Smooth muscle cell (in vitro differentiated cells): ENCODE data around the gene SPSB1. TPM values are rescaled to one million over a fixed set of nuclear protein-coding genes. Genes with fewer than 3 reads are reported as not detected.

ENCODE experiments used
- DNase-seq: peaks from one replicate; lab custom pipeline; 2025; ENCODE audit not compliant: unreplicated experiment; lab: John Stamatoyannopoulos, UW
- H2AFZ ChIP-seq: fragments of 200-600 bp; sonication (generic); 2 replicates; pipeline ENCODE4 v1.6.0; 2016; ENCODE audit warnings: antibody characterized with exemption, low read depth, mild to moderate bottlenecking
- H3F3A ChIP-seq: fragments of 200-600 bp; sonication (generic); 2 replicates; pipeline ENCODE4 v1.6.0; 2017; ENCODE audit warnings: antibody characterized with exemption, low read depth
- H3K27ac ChIP-seq: fragments of 200-600 bp; sonication (generic); 2 replicates; pipeline ENCODE4 v1.5.1; 2016; ENCODE audit warnings: low read depth, mild to moderate bottlenecking
- H3K27me3 ChIP-seq: fragments of 200-600 bp; sonication (generic); 2 replicates; pipeline ENCODE4 v1.6.1; 2016; ENCODE audit warnings: low read depth, mild to moderate bottlenecking
- H3K36me3 ChIP-seq: fragments of 200-600 bp; sonication (generic); 2 replicates; pipeline ENCODE4 v1.5.1; 2016; ENCODE audit warnings: low read depth
- H3K4me1 ChIP-seq: fragments of 200-600 bp; sonication (generic); 2 replicates; pipeline ENCODE4 v1.5.1; 2016; ENCODE audit warnings: low read depth
- H3K4me2 ChIP-seq: fragments of 200-600 bp; sonication (generic); 2 replicates; pipeline ENCODE4 v1.6.0; 2016; ENCODE audit warnings: mild to moderate bottlenecking
- H3K4me3 ChIP-seq: fragments of 200-600 bp; sonication (generic); 2 replicates; pipeline ENCODE4 v1.5.1; 2016; ENCODE audit warnings: mild to moderate bottlenecking
- H3K79me2 ChIP-seq: fragments of 200-600 bp; sonication (generic); 2 replicates; pipeline ENCODE4 v1.6.0; 2016; ENCODE audit warnings: low read depth, mild to moderate bottlenecking
- H3K9ac ChIP-seq: fragments of 200-600 bp; sonication (generic); 2 replicates; pipeline ENCODE4 v1.6.0; 2016; ENCODE audit warnings: low read depth
- H3K9me3 ChIP-seq: fragments of 200-600 bp; sonication (generic); replicated peaks from 2 replicates; pipeline ENCODE4 v1.5.1; 2016; ENCODE audit warnings: low read depth
- H4K20me1 ChIP-seq: fragments of 200-600 bp; sonication (generic); 2 replicates; pipeline ENCODE4 v1.6.0; 2016; ENCODE audit warnings: low read depth
- WGBS: methylation state at CpG from one replicate; pipeline ENCODE4 v1.1.7; 2016; ENCODE audit warnings: low lambda C conversion rate; 5-methylcytosine and 5-hydroxymethylcytosine counted together
- polyA plus RNA-seq: library from polyadenylated mRNA; unstranded; fragments of >200 nt; fragmentation: Nextera tagmentation; extraction: Ambion mirVana; gene quantifications from 2 replicates; pipeline ENCODE4 v1.2.1, GENCODE V29; 2016
- total RNA-seq: library from RNA; depleted of rRNA; stranded (reverse); fragments of >200 nt; gene quantifications from 2 replicates; pipeline ENCODE4 v1.2.3, GENCODE V29; 2014
- TF ChIP-seq, protein P1 (sequence below): fragments of 200-600 bp; sonication (generic); IDR thresholded peaks from 2 replicates; pipeline ENCODE4 v1.5.1; 2017; ENCODE audit warnings: borderline replicate concordance, mild to moderate bottlenecking, antibody characterized with exemption; ENCODE audit not compliant: insufficient read depth, poor library complexity, severe bottlenecking

The SPSB1 gene
- total and polyA plus RNA-seq, 2 experiments from 2014 or later, result 27.6 to 37.0 TPM

GRCh38 chr1:9249263-9249533 is 43.5 kb upstream of the SPSB1 start:
- H3K4me1 ChIP-seq, result peaks cover 30% of the 10 kb centered on the region
- no peak overlapping the region for H3K9ac ChIP-seq
- TF ChIP-seq, protein P1, sequence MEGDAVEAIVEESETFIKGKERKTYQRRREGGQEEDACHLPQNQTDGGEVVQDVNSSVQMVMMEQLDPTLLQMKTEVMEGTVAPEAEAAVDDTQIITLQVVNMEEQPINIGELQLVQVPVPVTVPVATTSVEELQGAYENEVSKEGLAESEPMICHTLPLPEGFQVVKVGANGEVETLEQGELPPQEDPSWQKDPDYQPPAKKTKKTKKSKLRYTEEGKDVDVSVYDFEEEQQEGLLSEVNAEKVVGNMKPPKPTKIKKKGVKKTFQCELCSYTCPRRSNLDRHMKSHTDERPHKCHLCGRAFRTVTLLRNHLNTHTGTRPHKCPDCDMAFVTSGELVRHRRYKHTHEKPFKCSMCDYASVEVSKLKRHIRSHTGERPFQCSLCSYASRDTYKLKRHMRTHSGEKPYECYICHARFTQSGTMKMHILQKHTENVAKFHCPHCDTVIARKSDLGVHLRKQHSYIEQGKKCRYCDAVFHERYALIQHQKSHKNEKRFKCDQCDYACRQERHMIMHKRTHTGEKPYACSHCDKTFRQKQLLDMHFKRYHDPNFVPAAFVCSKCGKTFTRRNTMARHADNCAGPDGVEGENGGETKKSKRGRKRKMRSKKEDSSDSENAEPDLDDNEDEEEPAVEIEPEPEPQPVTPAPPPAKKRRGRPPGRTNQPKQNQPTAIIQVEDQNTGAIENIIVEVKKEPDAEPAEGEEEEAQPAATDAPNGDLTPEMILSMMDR, result no peak
- WGBS, result 96% methylated on average over 3 of the region's 3 CpGs
- no peaks in the 10 kb centered on the region for H3K27me3 ChIP-seq
- H3K9me3 ChIP-seq, result no peaks in the 10 kb centered on the region
- H3K4me2 ChIP-seq, result no peak overlapping the region
- no peak overlapping the region for H3K27ac ChIP-seq
- no peaks in the 10 kb centered on the region for H3F3A ChIP-seq
- DNase-seq, result no peak
- no peak overlapping the region for H3K4me3 ChIP-seq
- H3K36me3 ChIP-seq, result no peaks in the 10 kb centered on the region
- H2AFZ ChIP-seq, result no peak overlapping the region
- H4K20me1 ChIP-seq, result peaks cover 8% of the 10 kb centered on the region
- no peaks in the 10 kb centered on the region for H3K79me2 ChIP-seq

- Histone ChIP-seq H3K27ac (no peak overlapping the region), H3K9me3 (no peaks in the 10 kb centered on the region), H3K36me3 (no peaks in the 10 kb centered on the region), H3K4me3 (no peak overlapping the region), H3K79me2 (no peaks in the 10 kb centered on the region), H3K4me1 (peaks cover 33% of the 10 kb centered on the region), H3F3A (no peaks in the 10 kb centered on the region), H3K4me2 (no peak overlapping the region), H2AFZ (no peak overlapping the region), H3K27me3 (no peaks in the 10 kb centered on the region), H3K9ac (no peak overlapping the region), H4K20me1 (peaks cover 5% of the 10 kb centered on the region)
- TF ChIP-seq, protein P1, result peak; percentile 57
- 81% methylated on average over 12 of the region's 17 CpGs for WGBS
- no peak for DNase-seq
Observed at GRCh38 chr1:9249534-9250410, 42.9 kb upstream of the SPSB1 start.

GRCh38 chr1:9250411-9251381 is 42.0 kb upstream of the SPSB1 start:
- Histone ChIP-seq H3F3A (no peaks in the 10 kb centered on the region), H3K36me3 (no peaks in the 10 kb centered on the region), H3K4me1 (peaks cover 33% of the 10 kb centered on the region), H3K9me3 (no peaks in the 10 kb centered on the region), H3K9ac (no peak overlapping the region), H3K79me2 (no peaks in the 10 kb centered on the region), H3K27ac (no peak overlapping the region), H2AFZ (no peak overlapping the region), H3K4me2 (no peak overlapping the region), H3K4me3 (no peak overlapping the region), H4K20me1 (peaks cover 5% of the 10 kb centered on the region), H3K27me3 (no peaks in the 10 kb centered on the region)
- 71% methylated on average over 19 of the region's 21 CpGs for whole genome bisulfite sequencing
- DNase-seq, result no peak
- TF ChIP-seq, protein P1, result no peak
